DOHH2 (cell line): ENCODE results near the gene NEDD4L.

Source experiments
- H3F3A ChIP-seq: fragments of 200-600 bp; sonication (generic), shearing (Covaris generic); 2 replicates; pipeline ENCODE4 v1.6.0; 2016; ENCODE audit warnings: antibody characterized with exemption, mild to moderate bottlenecking; ENCODE audit not compliant: control insufficient read depth, insufficient read depth
- H3K27ac ChIP-seq: fragments of 200-600 bp; sonication (generic); 2 replicates; pipeline ENCODE4 v1.5.1; 2014; ENCODE audit warnings: low read depth, mild to moderate bottlenecking, low read length, moderate library complexity
- H3K27me3 ChIP-seq: fragments of 200-600 bp; sonication (generic); 2 replicates; pipeline ENCODE4 v1.6.1; 2014; ENCODE audit warnings: mild to moderate bottlenecking, low read length, mixed read lengths; ENCODE audit not compliant: control insufficient read depth
- H3K36me3 ChIP-seq: fragments of 200-600 bp; sonication (generic); 2 replicates; pipeline ENCODE4 v1.6.1; 2014; ENCODE audit warnings: mild to moderate bottlenecking, low read length, moderate library complexity, mixed read lengths; ENCODE audit not compliant: control insufficient read depth
- H3K4me1 ChIP-seq: fragments of 200-600 bp; sonication (generic); 2 replicates; pipeline ENCODE4 v1.6.1; 2014; ENCODE audit warnings: mild to moderate bottlenecking, low read length, mixed read lengths; ENCODE audit not compliant: control insufficient read depth
- H3K4me2 ChIP-seq: fragments of 200-600 bp; sonication (generic); 2 replicates; pipeline ENCODE4 v1.6.0; 2014; ENCODE audit warnings: mild to moderate bottlenecking, low read length, moderate library complexity
- H3K4me3 ChIP-seq: fragments of 200-600 bp; sonication (generic); 2 replicates; pipeline ENCODE4 v1.5.1; 2014; ENCODE audit warnings: mild to moderate bottlenecking, low read length, mixed read lengths
- H3K79me2 ChIP-seq: fragments of 200-600 bp; sonication (generic); 2 replicates; pipeline ENCODE4 v1.6.1; 2014; ENCODE audit warnings: mild to moderate bottlenecking, low read length, mixed read lengths; ENCODE audit not compliant: control insufficient read depth
- H3K9me2 ChIP-seq: fragments of 200-600 bp; sonication (generic); replicated peaks from 2 replicates; pipeline ENCODE4 v1.6.1; 2014; ENCODE audit warnings: mild to moderate bottlenecking, low read length, mixed read lengths; ENCODE audit not compliant: control insufficient read depth
- H3K9me3 ChIP-seq: fragments of 200-600 bp; sonication (generic); 2 replicates; pipeline ENCODE4 v1.6.1; 2014; ENCODE audit warnings: antibody characterized with exemption, low read length, mixed read lengths; ENCODE audit not compliant: control insufficient read depth, insufficient read depth
- H4K20me1 ChIP-seq: fragments of 200-600 bp; sonication (generic); 2 replicates; pipeline ENCODE4 v1.6.0; 2014; ENCODE audit warnings: low read depth, mild to moderate bottlenecking, antibody characterized with exemption, low read length, moderate library complexity; ENCODE audit not compliant: control insufficient read depth, insufficient read depth
- CTCF ChIP-seq: fragments of 200-600 bp; sonication (generic); IDR thresholded peaks from one replicate; pipeline ENCODE4 v1.5.1; 2014; ENCODE audit warnings: antibody characterized with exemption, mild to moderate bottlenecking, low read depth, low read length; ENCODE audit not compliant: poor library complexity, severe bottlenecking
- EZH2phosphoT487 ChIP-seq: fragments of 200-600 bp; sonication (generic); IDR thresholded peaks from 2 replicates; pipeline ENCODE4 v1.6.1; 2017; ENCODE audit warnings: borderline replicate concordance, mild to moderate bottlenecking, antibody characterized with exemption, low read length, moderate library complexity, mixed read lengths

The NEDD4L gene

GRCh38 chr18:58268849-58269248 is 224.8 kb downstream of the NEDD4L start:
- Histone ChIP-seq H3K4me1 (peaks cover 24% of the 10 kb centered on the region), H3F3A (no peaks in the 10 kb centered on the region), H3K9me2 (no peaks in the 10 kb centered on the region), H3K4me2 (no peak overlapping the region), H4K20me1 (no peaks in the 10 kb centered on the region), H3K27ac (no peak overlapping the region), H3K9me3 (no peaks in the 10 kb centered on the region), H3K36me3 (no peaks in the 10 kb centered on the region), H3K27me3 (no peaks in the 10 kb centered on the region), H3K4me3 (no peak overlapping the region), H3K79me2 (no peaks in the 10 kb centered on the region; the same call in none of the 2 replicates)
- no peak for TF ChIP-seq EZH2phosphoT487
- no peak for TF ChIP-seq CTCF

- Histone ChIP-seq H3K9me3 (no peaks in the 10 kb centered on the region), H3K9me2 (no peaks in the 10 kb centered on the region), H3K4me2 (no peak overlapping the region), H3F3A (no peaks in the 10 kb centered on the region), H3K27me3 (no peaks in the 10 kb centered on the region), H3K4me1 (peaks cover 24% of the 10 kb centered on the region), H3K4me3 (no peak overlapping the region), H4K20me1 (no peaks in the 10 kb centered on the region), H3K27ac (no peak overlapping the region), H3K79me2 (no peaks in the 10 kb centered on the region; the same call in none of the 2 replicates), H3K36me3 (no peaks in the 10 kb centered on the region)
- TF ChIP-seq CTCF: no peak
- no peak for TF ChIP-seq EZH2phosphoT487
Observed at GRCh38 chr18:58269931-58270330, 225.9 kb downstream of the NEDD4L start.

GRCh38 chr18:58270396-58270795 is 226.4 kb downstream of the NEDD4L start:
- Histone ChIP-seq H3K9me2 (no peaks in the 10 kb centered on the region), H3K36me3 (no peaks in the 10 kb centered on the region), H3K79me2 (peaks cover 2% of the 10 kb centered on the region), H3K9me3 (no peaks in the 10 kb centered on the region), H4K20me1 (no peaks in the 10 kb centered on the region), H3K4me1 (peaks cover 24% of the 10 kb centered on the region), H3K4me2 (no peak overlapping the region), H3K27ac (no peak overlapping the region), H3F3A (no peaks in the 10 kb centered on the region), H3K4me3 (no peak overlapping the region), H3K27me3 (no peaks in the 10 kb centered on the region)
- TF ChIP-seq EZH2phosphoT487 (no peak), CTCF (no peak)

GRCh38 chr18:58271770-58272169 is 227.7 kb downstream of the NEDD4L start:
- H3K36me3 ChIP-seq: no peaks in the 10 kb centered on the region
- H3K27ac ChIP-seq: no peak overlapping the region
- no peaks in the 10 kb centered on the region for H3K27me3 ChIP-seq
- H3K79me2 ChIP-seq: peaks cover 4% of the 10 kb centered on the region
- H4K20me1 ChIP-seq: no peaks in the 10 kb centered on the region
- H3K4me2 ChIP-seq: no peak overlapping the region
- no peaks in the 10 kb centered on the region for H3K9me3 ChIP-seq
- no peaks in the 10 kb centered on the region for H3F3A ChIP-seq
- no peak for TF ChIP-seq EZH2phosphoT487
- H3K9me2 ChIP-seq: no peaks in the 10 kb centered on the region
- peaks cover 24% of the 10 kb centered on the region for H3K4me1 ChIP-seq
- H3K4me3 ChIP-seq: no peak overlapping the region
